Myocyte (in vitro differentiated cells): ENCODE data around the gene MSS51. TPM values are rescaled to one million over a fixed set of nuclear protein-coding genes. Genes with fewer than 3 reads are reported as not detected.

ENCODE experiments used
- DNase-seq: peaks from one replicate; pipeline ENCODE4 v3.0.0-alpha.2; 2012; ENCODE audit warnings: low read depth
- polyA plus RNA-seq: library from polyadenylated mRNA; unstranded; fragments of >200 nt; gene quantifications from one replicate; pipeline ENCODE4 v1.2.1, GENCODE V29; 2012; ENCODE audit warnings: missing spikeins
- total RNA-seq: library from RNA; depleted of rRNA; stranded (reverse); fragments of >200 nt; gene quantifications from 2 replicates; pipeline ENCODE4 v1.2.3, GENCODE V29; 2014

MSS51 gene
- 6.6 and 8.1 TPM in 2 replicates for total RNA-seq
- 2.8 TPM for polyA plus RNA-seq

- DNase-seq, result peak; percentile 86
Measured at GRCh38 chr10:73433538-73433867, at the start of gene MSS51. Gene MSS51 (minus strand): TSS chr10:73433561. CDS start chr10:73428284, 5,277 bp downstream.

- no peak for DNase-seq
Measured at GRCh38 chr10:73480158-73480557, 46.8 kb upstream of the MSS51 start.

- DNase-seq, result no peak
Measured at GRCh38 chr10:73478636-73479035, 45.3 kb upstream of the MSS51 start.

GRCh38 chr10:73471226-73471625, 37.9 kb upstream of the MSS51 start:
- peak; percentile 6 for DNase-seq

- DNase-seq, result peak; percentile 66
Measured at GRCh38 chr10:73469579-73469978, 36.2 kb upstream of the MSS51 start.

- DNase-seq, result peak; percentile 84
Measured at GRCh38 chr10:73467206-73467605, 33.8 kb upstream of the MSS51 start.

- no peak for DNase-seq
Measured at GRCh38 chr10:73465978-73466726, 32.8 kb upstream of the MSS51 start.

- no peak for DNase-seq
Measured at GRCh38 chr10:73460897-73461296, 27.5 kb upstream of the MSS51 start.

- no peak for DNase-seq
Measured at GRCh38 chr10:73459683-73460314, 26.4 kb upstream of the MSS51 start.

- no peak for DNase-seq
Measured at GRCh38 chr10:73456187-73456890, 23.0 kb upstream of the MSS51 start.

- DNase-seq, result no peak
Measured at GRCh38 chr10:73449113-73449512, 15.8 kb upstream of the MSS51 start.

- no peak for DNase-seq
Measured at GRCh38 chr10:73448384-73448783, 15.0 kb upstream of the MSS51 start.

- no peak for DNase-seq
Measured at GRCh38 chr10:73446926-73447325, 13.6 kb upstream of the MSS51 start.

GRCh38 chr10:73444457-73444856, 11.1 kb upstream of the MSS51 start:
- no peak for DNase-seq

GRCh38 chr10:73439605-73440312, 6.4 kb upstream of the MSS51 start:
- peak; percentile 32 for DNase-seq

- DNase-seq, result no peak
Measured at GRCh38 chr10:73439055-73439454, 5.7 kb upstream of the MSS51 start.

GRCh38 chr10:73432646-73433537, 469 bp downstream of the MSS51 start:
- peak; percentile 32 for DNase-seq

GRCh38 chr10:73426318-73426717, 7.0 kb downstream of the MSS51 start:
- DNase-seq, result no peak

GRCh38 chr10:73424478-73424877, 8.9 kb downstream of the MSS51 start:
- no peak for DNase-seq

- DNase-seq, result no peak
Measured at GRCh38 chr10:73423309-73423708, 10.1 kb downstream of the MSS51 start.

GRCh38 chr10:73416571-73416970, 16.8 kb downstream of the MSS51 start:
- DNase-seq, result no peak
